GM12801 (cell line): Measurements from ENCODE around the gene TAPT1.

Experiments
- TF ChIP-seq, protein P1 (sequence below): IDR thresholded peaks from one replicate; pipeline ENCODE4 v1.5.1; 2011; ENCODE audit warnings: control low read depth; ENCODE audit not compliant: insufficient read length; ENCODE audit errors: extremely low read depth

The TAPT1 gene

DNA sequence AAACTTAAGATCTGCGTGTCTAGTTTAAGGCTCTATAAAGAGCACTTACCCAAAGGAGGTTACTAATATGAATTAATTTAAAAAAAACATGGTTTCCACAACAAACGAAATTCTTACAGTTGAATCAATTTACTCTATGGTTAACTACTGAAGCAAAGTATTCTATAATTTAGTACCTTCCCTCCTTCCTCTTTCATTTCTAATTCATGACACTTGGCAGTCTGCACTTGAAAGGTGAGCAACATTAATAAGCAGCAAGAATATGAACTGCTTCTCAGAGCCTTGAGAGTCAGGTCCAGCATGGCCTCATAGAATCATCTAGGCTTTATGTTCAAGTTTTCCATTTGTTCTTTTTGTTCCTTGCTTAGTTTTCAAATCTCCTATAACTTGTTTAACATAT, 42.7 kb downstream of the TAPT1 start:
- TF ChIP-seq, protein P1, sequence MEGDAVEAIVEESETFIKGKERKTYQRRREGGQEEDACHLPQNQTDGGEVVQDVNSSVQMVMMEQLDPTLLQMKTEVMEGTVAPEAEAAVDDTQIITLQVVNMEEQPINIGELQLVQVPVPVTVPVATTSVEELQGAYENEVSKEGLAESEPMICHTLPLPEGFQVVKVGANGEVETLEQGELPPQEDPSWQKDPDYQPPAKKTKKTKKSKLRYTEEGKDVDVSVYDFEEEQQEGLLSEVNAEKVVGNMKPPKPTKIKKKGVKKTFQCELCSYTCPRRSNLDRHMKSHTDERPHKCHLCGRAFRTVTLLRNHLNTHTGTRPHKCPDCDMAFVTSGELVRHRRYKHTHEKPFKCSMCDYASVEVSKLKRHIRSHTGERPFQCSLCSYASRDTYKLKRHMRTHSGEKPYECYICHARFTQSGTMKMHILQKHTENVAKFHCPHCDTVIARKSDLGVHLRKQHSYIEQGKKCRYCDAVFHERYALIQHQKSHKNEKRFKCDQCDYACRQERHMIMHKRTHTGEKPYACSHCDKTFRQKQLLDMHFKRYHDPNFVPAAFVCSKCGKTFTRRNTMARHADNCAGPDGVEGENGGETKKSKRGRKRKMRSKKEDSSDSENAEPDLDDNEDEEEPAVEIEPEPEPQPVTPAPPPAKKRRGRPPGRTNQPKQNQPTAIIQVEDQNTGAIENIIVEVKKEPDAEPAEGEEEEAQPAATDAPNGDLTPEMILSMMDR: no peak

DNA sequence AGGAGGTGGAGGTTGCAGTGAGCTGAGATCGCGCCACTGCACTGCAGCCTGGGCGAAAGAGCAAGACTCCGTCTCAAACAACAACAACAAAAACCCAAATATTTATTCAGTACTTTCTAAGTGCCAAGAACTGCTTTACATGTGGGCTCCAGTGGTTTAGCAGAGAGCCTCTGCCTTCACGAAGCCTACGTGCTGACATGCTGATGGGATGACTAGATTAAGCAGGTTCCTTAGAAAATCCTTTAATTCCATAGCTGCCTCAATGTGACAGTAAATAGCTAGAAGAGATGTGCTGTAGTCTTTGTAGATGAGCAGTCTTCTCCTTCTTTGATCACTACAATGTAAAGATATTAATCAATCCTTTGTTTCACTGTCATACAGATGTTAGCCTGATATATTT, 49.6 kb downstream of the TAPT1 start:
- TF ChIP-seq, protein P1: no peak

DNA sequence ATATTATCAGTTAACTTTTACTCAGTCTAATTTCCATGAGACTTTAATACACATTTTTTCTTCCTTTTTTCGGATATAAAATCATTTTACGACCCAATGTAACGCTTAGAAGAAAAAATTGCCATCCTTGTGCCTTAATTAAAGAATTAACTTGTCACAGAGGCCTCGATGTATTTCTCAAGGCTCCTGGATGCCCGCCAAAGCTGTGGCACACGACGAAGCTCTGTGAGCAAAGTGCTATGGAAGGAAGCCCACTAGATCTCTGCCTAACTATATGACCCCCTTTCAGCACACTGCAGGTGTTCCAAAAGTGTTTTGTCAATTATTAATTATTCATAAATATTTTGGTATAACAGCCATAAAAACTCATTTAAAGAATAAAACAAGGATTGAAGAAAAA, 54.4 kb downstream of the TAPT1 start:
- TF ChIP-seq, protein P1: no peak

DNA sequence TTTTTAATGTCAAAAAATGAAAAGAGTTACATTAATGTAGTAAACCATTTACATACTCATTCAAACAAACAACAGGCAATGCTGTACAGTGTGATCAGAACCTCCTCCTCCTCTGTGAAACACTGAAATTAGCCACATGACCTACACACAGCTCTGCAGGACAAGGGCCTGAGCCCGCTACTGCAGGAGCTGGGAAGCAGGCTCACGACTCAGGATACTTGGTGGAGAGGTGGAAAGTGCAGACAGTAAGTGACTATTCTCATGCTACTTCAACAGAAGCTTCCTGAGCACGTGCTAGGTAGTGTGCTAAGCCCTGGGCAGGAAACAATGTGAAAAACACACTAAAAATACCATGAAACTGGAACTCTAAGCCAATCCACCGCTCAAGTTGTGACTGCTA, 56.8 kb downstream of the TAPT1 start:
- TF ChIP-seq, protein P1: no peak

DNA sequence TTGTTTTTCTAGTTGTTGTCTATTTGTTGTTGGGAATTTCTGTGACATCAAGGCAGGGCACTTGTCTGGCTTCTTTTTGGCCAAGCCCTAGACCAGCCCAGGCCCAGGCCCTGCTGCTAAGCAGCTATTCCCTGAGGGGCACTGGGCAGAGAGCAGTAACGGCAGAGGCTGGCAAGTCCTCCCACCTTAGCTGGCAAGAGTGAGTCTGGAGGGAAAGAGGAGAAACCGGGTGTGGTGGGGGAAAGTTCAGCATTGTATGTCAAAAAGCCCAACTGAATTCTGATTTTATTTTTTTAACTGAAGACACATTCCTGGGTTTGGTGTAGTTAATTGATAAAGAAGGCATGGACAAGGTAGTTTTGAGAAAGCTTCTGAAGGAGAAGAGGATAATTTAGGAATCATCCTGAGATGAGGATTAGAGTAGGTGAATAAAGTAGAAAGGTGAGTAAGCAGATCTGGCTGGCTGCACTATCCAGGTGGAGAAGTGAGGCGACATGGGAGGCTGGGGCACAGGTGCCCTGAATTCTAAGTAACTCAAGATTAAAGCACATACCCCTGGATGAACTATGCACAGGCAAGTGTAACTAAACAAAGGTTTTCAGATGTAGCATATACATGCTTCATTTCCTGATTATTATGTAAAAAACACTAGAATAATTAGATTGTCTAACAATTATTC, 57.4 kb downstream of the TAPT1 start:
- TF ChIP-seq, protein P1: no peak

DNA sequence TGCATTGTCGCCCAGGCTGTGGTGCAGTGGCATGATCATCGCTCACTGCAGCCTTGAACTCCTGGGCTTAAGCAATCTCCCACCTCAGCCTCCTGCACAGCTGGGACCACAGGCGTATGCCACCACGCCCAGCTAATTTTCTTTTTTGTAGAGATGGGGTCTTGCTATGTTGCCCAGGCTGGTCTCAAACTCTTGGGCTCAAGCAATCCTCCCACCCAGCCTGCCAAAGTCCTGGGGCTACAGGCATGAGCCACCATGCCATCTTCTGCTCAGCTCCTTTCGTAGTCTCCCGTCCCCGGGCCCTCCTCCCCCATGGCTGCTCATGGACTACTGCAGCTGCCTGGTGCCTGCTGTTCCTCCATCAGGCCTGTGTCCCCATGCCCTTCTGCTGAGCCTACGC, 58.1 kb downstream of the TAPT1 start:
- TF ChIP-seq, protein P1: no peak

DNA sequence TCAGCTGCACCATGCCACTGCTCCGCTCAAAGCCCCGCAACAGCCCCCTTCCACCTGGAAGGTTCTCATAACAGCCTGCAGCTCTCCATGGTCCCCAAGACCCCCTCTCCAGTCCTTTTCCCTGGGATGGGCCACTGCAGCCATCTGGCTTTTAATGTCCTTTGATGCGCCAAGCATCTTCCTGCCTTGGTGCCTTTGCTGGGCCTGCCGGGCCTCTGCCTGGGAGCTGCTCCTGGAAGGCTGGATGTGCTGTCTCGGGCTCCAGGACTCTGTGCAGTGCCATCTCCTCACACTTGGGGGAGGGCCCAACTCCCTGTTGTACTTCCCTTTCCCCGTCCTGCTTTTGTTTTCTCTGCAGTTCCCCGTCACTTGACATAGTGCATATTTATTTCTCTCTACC, 60.3 kb downstream of the TAPT1 start:
- TF ChIP-seq, protein P1: no peak
